HUES48 (cell line): Measurements from ENCODE around the gene GIPC1.
A peak's percentile ranks its signal among the peaks of the same experiment; 100 is the strongest.
"Not testable (repeated sequence)": the region's sequence is repeated elsewhere in the genome, so short reads cannot be mapped to it uniquely, and the experiment has no call there.

Source experiments
- H3K27ac ChIP-seq: one replicate; pipeline ENCODE4 v1.7.0; 2013; ENCODE audit warnings: low read depth, low read length, inconsistent platforms
- H3K27me3 ChIP-seq: 2 replicates; pipeline ENCODE4 v1.6.1; 2013; ENCODE audit warnings: mild to moderate bottlenecking, low read length; ENCODE audit not compliant: control insufficient read depth, insufficient read depth
- H3K36me3 ChIP-seq: 2 replicates; pipeline ENCODE4 v1.6.1; 2013; ENCODE audit warnings: low read length; ENCODE audit not compliant: control insufficient read depth, insufficient read depth
- H3K4me1 ChIP-seq: 2 replicates; pipeline ENCODE4 v1.6.1; 2013; ENCODE audit warnings: mild to moderate bottlenecking, low read length; ENCODE audit not compliant: control insufficient read depth, insufficient read depth
- H3K4me3 ChIP-seq: 2 replicates; pipeline ENCODE4 v1.5.1; 2013; ENCODE audit warnings: mild to moderate bottlenecking, low read depth, low read length
- H3K9ac ChIP-seq: 2 replicates; pipeline ENCODE4 v1.6.1; 2013; ENCODE audit warnings: mild to moderate bottlenecking, low read depth, low read length, moderate library complexity
- H3K9me3 ChIP-seq: 2 replicates; pipeline ENCODE4 v1.6.1; 2013; ENCODE audit warnings: low read length; ENCODE audit not compliant: control insufficient read depth, insufficient read depth

The GIPC1 gene

DNA sequence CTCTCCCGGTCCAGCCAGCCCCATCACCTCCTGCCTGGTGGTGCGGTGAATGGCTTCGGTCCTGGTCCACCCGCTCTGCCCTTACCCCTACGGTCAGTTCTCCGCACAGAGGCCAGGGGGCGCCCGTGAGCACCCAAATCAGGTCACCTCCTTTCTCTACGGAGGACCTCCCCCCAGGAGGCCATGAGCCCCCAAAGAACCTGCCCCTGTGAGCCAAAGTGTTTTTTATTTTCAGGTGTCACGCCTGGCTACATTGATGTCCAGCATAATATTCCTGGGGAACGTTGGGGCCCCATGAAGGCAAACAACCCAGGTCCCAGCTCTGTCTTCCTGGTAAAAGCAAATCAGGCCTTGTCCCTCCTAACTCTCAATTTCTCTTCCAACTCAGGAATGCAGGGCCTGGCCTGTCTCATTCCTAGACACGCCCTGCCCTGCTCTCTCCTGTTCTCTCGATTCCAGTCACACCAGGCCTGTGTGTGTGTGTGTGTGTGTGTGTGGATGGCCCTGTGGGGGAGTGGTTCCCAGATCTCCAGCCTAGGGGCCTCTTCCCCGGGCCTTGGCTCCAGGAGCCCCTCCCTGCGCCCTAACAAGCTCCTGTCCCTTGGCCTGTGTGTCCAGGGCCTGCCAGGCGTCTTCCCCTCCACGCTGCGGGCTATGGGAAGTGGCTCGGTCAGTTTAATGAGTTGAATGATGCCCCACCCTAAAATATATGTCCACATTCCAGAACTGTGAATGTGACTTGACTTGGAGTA lies 9.7 kb upstream of the GIPC1 start:
- no peaks in the 10 kb centered on the region for H3K36me3 ChIP-seq
- H3K4me1 ChIP-seq, result peaks cover 2% of the 10 kb centered on the region; the same call in 1 of the 2 replicates
- H3K27me3 ChIP-seq, result no peaks in the 10 kb centered on the region
- no peak overlapping the region for H3K4me3 ChIP-seq
- H3K27ac ChIP-seq, result no peak overlapping the region
- no peaks in the 10 kb centered on the region for H3K9me3 ChIP-seq
- H3K9ac ChIP-seq, result no peak overlapping the region

DNA sequence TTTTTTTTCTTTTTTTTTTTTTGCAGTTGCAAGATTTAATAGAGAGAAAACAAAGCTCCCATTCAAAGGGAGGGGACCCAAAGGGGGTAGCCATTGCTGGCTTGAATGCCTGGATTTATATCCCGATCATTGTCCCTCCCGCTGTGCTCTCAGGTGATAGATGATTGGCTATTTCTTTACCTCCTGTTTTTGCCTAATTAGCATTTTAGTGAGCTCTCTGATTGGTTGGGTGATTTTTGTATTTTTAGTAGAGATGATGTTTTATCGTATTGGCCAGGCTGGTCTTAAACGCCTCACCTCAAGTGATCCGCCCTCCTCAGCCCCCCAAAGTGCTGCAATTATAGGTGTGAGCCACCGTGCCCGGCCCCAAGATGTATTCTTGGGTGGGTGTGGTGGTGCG lies 8.6 kb upstream of the GIPC1 start:
- H3K27ac ChIP-seq, H3K9me3 ChIP-seq, H3K9ac ChIP-seq, H3K36me3 ChIP-seq, H3K4me3 ChIP-seq, H3K4me1 ChIP-seq, H3K27me3 ChIP-seq: not testable (repeated sequence)

DNA sequence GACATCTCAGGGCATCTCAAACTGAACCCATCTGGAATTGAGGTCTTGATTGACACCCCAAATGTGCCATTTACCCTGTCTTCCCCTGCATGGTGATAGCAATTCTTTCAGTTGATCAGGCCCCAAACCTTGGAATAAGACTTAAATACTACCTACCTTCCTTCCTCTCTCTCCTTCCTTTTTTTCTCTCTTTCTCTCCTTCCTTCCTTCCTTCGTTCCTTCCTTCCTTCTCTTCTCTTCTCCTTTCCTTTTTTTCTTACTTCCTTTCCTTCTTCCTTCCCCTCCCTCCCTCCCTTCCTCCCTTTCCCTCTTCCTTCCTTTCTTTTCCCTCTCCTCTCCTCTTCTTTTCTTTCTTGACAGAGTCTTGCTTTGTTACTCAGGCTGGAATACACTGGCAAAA lies 7.4 kb upstream of the GIPC1 start:
- Histone ChIP-seq H3K27me3 (no peaks in the 10 kb centered on the region), H3K4me3 (no peak overlapping the region), H3K9ac (no peak overlapping the region), H3K36me3 (no peaks in the 10 kb centered on the region), H3K9me3 (no peaks in the 10 kb centered on the region), H3K4me1 (peaks cover 2% of the 10 kb centered on the region; the same call in 1 of the 2 replicates), H3K27ac (no peak overlapping the region)

DNA sequence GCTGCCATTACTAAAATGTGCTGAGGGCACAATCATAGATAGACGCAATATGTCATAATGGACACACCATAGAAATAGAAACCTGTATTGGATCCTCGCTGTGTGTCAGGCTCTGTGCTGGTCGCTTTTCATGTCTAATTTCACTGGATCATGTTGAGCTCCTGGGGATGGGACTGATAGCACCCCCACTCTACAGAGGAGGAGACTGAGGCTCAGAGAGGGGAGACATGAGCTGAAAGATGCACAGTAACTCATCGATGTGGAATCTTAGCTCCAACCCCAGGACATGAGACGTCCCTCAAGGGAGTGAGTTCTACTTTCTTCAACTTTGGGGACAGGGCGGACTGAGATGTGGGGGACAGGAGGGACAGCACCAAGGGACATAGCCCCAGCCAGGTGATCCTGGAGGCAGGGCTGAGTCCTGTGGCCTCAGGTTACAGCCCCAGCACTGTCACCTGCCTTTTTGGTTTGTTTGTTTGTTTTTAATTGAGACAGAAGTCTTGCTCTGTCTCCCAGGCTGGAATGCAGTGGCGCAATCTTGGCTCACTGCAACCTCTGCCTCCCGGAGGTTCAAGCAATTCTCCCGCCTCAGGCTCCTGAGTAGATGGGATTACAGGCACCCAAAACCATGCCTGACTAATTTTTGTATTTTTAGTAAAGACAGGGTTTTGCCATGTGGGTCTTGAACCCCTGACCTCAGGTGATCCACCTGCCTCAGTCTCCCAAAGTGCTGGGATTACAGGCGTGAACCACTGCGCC lies 6.6 kb upstream of the GIPC1 start:
- Histone ChIP-seq H3K4me1 (peaks cover 2% of the 10 kb centered on the region; the same call in 1 of the 2 replicates), H3K4me3 (no peak overlapping the region), H3K27me3 (no peaks in the 10 kb centered on the region), H3K27ac (no peak overlapping the region), H3K9me3 (no peaks in the 10 kb centered on the region), H3K9ac (no peak overlapping the region), H3K36me3 (no peaks in the 10 kb centered on the region)

DNA sequence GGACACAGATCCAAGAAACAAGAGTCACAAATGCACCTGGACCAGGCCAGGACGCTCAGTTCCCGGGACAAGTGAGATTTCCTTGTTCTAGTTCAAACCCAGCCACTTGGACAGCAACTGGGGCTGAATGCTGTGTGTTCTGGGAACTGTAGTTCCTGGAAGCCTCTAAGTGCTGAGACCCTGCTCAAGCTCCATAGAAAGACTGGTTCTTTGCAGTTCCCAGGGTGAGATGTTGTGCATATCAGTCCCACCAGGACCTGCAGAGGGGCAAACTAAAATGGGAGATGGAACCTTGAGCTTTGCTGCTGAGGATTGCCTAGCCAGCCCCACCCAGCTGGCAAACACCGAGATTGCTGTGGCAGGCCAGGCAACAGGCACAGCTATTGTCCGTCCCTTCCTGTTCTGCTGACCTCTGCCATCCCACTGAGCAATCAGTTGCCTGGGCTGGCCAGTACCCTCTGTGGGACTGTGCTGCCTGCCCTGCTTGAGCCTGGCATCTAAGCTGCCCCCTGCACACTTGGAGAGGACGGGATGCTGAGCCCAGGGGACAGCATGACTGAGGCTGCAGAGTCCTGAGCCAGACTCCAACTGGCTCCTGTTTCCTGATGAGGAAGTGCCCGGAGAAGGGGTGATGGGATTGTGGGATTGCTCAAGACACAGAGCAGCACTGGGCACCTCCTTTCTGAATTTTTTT lies 1.4 kb upstream of the GIPC1 start:
- Histone ChIP-seq H3K4me1 (peaks cover 5% of the 10 kb centered on the region; the same call in 1 of the 2 replicates), H3K27ac (no peak overlapping the region), H3K36me3 (no peaks in the 10 kb centered on the region), H3K4me3 (no peak overlapping the region), H3K27me3 (no peaks in the 10 kb centered on the region), H3K9ac (no peak overlapping the region), H3K9me3 (no peaks in the 10 kb centered on the region)

DNA sequence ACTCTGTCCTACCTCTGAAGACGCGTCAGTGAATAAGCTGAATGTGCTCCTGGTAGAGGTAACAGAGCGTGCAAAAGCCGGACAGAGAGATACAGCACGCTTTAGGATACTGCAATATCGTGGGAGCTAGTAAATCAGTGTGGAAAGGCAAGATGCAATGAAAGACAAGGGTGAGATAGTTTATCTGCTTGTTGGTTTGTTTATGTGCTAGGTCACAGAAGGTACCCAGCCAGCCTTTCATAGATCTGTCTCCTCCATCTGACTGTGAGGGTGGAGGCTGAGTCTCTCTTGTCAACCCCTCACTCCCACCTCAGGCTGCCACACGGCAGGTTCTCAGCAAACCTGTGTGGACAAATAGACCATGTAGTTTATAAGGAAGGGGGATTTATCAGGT lies 904 bp upstream of the GIPC1 start:
- Histone ChIP-seq H3K4me3 (no peak overlapping the region; the same call in 1 of the 2 replicates), H3K9me3 (no peaks in the 10 kb centered on the region), H3K27ac (no peak overlapping the region), H3K27me3 (no peaks in the 10 kb centered on the region), H3K9ac (no peak overlapping the region), H3K36me3 (no peaks in the 10 kb centered on the region), H3K4me1 (peaks cover 5% of the 10 kb centered on the region; the same call in 1 of the 2 replicates)

DNA sequence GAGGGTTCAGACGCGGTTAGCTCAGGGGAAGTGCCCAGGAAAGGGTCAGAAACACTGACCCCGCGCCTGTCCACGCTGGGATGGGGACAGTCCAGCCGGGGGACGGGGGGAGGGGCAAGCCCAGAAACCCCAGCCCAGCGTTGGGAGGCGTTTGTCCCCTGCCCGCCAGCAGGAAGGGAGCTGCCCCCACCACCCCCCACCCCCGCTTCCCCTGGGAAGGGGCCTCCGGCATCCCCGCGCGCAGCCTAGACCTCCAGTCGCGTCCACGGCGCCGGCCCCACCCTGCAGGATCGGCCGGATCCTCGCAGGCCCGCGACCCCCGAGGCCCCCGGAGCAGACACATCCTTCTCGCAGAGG lies 277 bp downstream of the GIPC1 start:
- Histone ChIP-seq H3K27ac (peak overlapping the region; percentile 35), H3K9me3 (no peaks in the 10 kb centered on the region), H3K9ac (0 out of 2 replicates have a peak overlapping the region, but pooled peaks have one; percentile 40), H3K4me3 (peak overlapping the region; percentile 85), H3K27me3 (no peaks in the 10 kb centered on the region), H3K36me3 (peaks cover 4% of the 10 kb centered on the region; the same call in 1 of the 2 replicates), H3K4me1 (peaks cover 5% of the 10 kb centered on the region; the same call in 1 of the 2 replicates)

DNA sequence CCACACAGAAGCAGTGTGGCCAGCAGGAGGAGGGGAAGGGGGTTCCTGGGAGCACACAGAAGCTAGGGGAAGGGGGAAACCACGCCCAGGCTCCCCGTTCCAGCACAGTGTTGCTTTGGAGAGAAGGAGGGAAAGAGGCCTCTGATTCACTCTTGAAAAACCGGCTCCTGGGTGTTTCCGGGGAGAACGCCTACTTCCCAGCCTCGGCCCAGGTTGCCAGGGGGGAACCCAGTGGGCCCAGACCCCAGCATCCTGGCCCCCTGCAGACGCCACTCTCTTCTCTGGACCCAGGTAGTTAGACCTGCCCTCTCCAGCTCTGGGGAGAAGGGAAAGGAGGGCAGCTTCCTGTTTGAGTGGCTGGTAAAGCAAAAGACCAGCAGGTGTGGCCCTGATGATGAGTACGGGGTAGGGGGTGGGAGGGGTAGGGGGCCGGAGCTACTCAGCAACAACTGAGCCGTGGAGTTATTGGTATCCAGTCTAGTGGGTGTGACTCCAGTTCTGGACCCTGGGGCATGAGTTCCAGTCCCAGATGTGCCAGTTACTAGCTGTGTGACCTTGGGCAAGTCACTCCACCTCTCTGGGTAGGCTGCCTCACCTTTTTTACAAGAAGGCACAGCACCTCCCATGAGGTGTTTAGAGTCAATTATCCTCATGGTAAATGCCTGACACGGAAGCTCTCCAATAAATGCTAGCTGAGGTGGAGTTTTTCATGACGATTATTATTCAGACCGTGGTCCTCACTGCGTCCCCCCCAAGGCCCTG lies 836 bp downstream of the GIPC1 start:
- peak overlapping the region; percentile 85 for H3K4me3 ChIP-seq

DNA sequence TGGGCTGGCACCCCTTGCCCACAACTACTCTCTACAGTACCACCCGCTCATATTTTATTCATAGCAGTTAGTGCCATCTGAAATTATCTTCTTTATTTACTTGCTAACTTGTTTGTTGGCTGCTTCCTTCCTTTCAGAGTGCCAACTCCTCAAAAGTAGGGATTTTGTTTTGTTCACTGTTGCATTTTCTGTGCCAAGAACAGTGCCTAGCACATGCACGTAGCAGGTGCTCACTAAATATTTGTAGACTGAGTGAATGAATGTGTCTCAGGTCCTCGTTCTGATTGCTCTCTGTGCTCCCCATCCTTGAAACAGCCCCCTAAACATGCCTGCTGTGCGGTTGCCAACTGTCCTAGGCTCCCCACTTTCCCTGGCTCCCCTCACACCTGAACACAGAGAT lies 1.5 kb downstream of the GIPC1 start:
- Histone ChIP-seq H3K9ac (no peak overlapping the region), H3K9me3 (no peaks in the 10 kb centered on the region), H3K27me3 (no peaks in the 10 kb centered on the region), H3K4me1 (peaks cover 5% of the 10 kb centered on the region; the same call in 1 of the 2 replicates), H3K4me3 (no peak overlapping the region), H3K27ac (no peak overlapping the region), H3K36me3 (peaks cover 10% of the 10 kb centered on the region; the same call in 1 of the 2 replicates)

More for the DNA sequence above, 836 bp downstream of the GIPC1 start:
- Histone ChIP-seq H3K4me1 (peaks cover 5% of the 10 kb centered on the region; the same call in 1 of the 2 replicates), H3K36me3 (peaks cover 4% of the 10 kb centered on the region; the same call in 1 of the 2 replicates), H3K27ac (peak overlapping the region; percentile 35), H3K9ac (0 out of 2 replicates have a peak overlapping the region, but pooled peaks have one; percentile 40), H3K27me3 (no peaks in the 10 kb centered on the region), H3K9me3 (no peaks in the 10 kb centered on the region)

DNA sequence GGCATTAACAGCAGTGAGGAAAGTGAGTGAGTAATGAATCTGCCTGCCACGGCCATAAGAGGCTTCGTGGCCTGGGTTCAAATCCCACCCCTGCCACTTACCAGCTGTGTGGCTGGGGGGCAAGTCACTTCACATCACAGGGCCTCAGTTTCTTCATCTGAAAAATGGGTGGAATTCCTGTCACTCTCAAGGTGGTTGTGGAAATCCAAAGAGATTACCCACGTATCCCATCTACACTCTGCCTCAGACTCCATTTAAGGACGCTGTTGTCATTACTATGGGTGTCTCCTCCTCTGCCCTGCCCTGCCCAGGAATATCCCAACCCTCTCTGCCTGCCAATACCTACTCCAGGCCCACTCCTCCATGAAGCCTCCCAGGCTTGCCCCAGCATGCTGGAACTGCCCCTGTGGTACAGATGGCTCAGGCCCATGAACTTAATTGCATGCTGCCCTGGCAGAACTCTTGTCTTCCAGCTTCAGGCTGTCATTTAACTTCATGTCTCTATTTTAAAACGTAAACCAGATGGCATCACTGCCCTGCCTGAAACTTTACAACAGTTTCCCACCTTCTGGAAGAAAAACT lies 3.1 kb downstream of the GIPC1 start:
- Histone ChIP-seq H3K36me3 (peaks cover 20% of the 10 kb centered on the region), H3K27ac (no peak overlapping the region)

More for the DNA sequence above, 3.1 kb downstream of the GIPC1 start:
- Histone ChIP-seq H3K9ac (no peak overlapping the region), H3K4me3 (no peak overlapping the region), H3K27me3 (no peaks in the 10 kb centered on the region), H3K9me3 (no peaks in the 10 kb centered on the region), H3K4me1 (peaks cover 5% of the 10 kb centered on the region; the same call in 1 of the 2 replicates)
